ENCODE results near the gene KANSL1.

- TF ChIP-seq CTCF (conservative IDR thresholded peaks at IDR 0.05 in 1 of 2, IDR thresholded peaks at IDR 0.05 in 1 of 2; ENCODE audit: extremely low read depth in 1 of 2, insufficient read depth in 1 of 2, low read depth in 1 of 2, low read length in 2 of 2) (no peak), EZH2 (IDR thresholded peaks at IDR 0.05; ENCODE audit: borderline replicate concordance, low read length) (no peak)
Observed at GRCh38 chr17:46008591-46008990, 184.6 kb downstream of the KANSL1 start.
